ENCODE measurements around the gene BABAM2. TPM values are rescaled to one million over a fixed set of nuclear protein-coding genes. Genes with fewer than 3 reads are reported as not detected.

BABAM2 gene
- total and polyA plus RNA-seq, 2 of the 4 experiments (the other 2 are of a cell fraction) = 20.9 to 23.1 TPM

DNA sequence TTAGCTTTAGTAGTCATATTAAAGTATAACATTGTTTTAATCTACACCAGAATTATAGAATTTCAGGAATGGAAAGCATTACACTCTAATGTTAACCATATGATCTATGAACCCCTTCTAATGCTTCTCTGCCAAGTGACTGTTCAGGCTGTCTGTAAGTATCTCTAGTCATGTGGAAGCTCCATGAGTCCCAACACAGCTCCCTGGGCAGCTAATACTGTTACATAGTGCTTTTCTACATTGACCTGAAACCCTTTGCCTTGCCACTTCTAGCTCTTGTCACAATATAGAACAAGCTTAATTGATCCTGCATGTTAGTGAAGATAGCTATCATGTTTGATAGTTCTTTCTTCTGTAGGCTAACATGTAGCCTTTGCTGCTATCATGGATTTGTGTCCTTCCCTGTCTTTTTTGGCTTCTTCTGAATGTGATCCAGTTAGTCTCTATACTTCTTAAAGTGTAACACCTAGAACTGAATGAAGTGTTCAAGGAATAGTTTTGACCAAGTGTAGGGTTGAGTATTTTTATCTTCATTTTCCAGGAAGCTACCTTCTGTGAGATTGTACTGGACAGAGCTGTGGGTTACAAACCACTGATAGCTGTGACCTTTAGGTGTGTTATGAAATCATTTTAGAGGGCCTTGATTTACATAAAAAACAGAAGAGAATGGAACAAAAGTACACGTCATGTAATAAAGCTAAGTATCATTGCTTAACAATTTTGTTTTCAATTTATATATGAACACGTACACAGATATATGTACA is 23.7 kb downstream of the BABAM2 start:
- Histone ChIP-seq H3K27me3 (ENCODE audit: control insufficient read depth, insufficient read depth, low read length) (no peaks in the 10 kb centered on the region), H3K27ac (ENCODE audit: insufficient read depth, low read length) (no peak overlapping the region), H3K36me3 (ENCODE audit: control insufficient read depth, insufficient read depth, low read length) (no peaks in the 10 kb centered on the region), H3K9me3 (ENCODE audit: control insufficient read depth, insufficient read depth, low read length) (no peaks in the 10 kb centered on the region), H4K91ac (ENCODE audit: insufficient read depth, low read depth, low read length) (no peak overlapping the region), H2BK5ac (ENCODE audit: low read depth, low read length, poor library complexity, severe bottlenecking) (no peak overlapping the region), H3K9ac (ENCODE audit: low read depth, low read length) (no peak overlapping the region), H3K14ac (replicated peaks; ENCODE audit: low read depth, low read length) (no peak overlapping the region), H3K4me2 (ENCODE audit: low read depth, low read length) (no peak overlapping the region), H2AK5ac (ENCODE audit: low read depth, low read length) (no peak overlapping the region), H3K56ac (ENCODE audit: extremely low read depth, insufficient read depth, low read length) (no peak overlapping the region), H3K9me1 (ENCODE audit: insufficient read depth, low read length) (no peaks in the 10 kb centered on the region), H3K4me3 (ENCODE audit: insufficient read depth, low read depth, low read length) (no peak overlapping the region), H2BK20ac (ENCODE audit: low read depth, low read length) (no peak overlapping the region), H3K79me1 (ENCODE audit: low read depth in 1 of 2, low read length in 2 of 2) (peaks cover 3 to 5% of the 10 kb centered on the region in 2 experiments; a peak in 2 of 4 replicates), H3K23ac (ENCODE audit: low read depth, low read length) (no peak overlapping the region), H3K18ac (ENCODE audit: low read depth, low read length) (no peak overlapping the region), H3K4ac (ENCODE audit: low read depth, low read length) (no peak overlapping the region), H2BK15ac (ENCODE audit: low read depth, low read length) (no peak overlapping the region), H4K20me1 (ENCODE audit: insufficient read depth, low read length) (no peaks in the 10 kb centered on the region), H2AFZ (replicated peaks; ENCODE audit: low read length, poor library complexity) (no peak overlapping the region), H2BK120ac (ENCODE audit: low read depth, low read length) (no peak overlapping the region), H3K4me1 (ENCODE audit: control insufficient read depth, insufficient read depth, low read length) (0 out of 2 replicates have a peak, but pooled peaks cover 2% of the 10 kb centered on the region), H4K5ac (ENCODE audit: low read depth, low read length) (no peak overlapping the region), H2AK9ac (replicated peaks; ENCODE audit: low read depth, low read length, poor library complexity) (no peak overlapping the region), H4K8ac (ENCODE audit: low read depth in 2 of 2, low read length in 2 of 2) (no peak overlapping the region)
- ATAC-seq (ENCODE audit: low read depth) (no peak), DNase-seq (peak; percentile 25)
- TF ChIP-seq FOS (IDR thresholded peaks at IDR 0.05; ENCODE audit: low read depth, low read length) (no peak), CEBPB (IDR thresholded peaks at IDR 0.05; ENCODE audit: low read depth, low read length) (no peak)
- TF ChIP-seq, protein P1, sequence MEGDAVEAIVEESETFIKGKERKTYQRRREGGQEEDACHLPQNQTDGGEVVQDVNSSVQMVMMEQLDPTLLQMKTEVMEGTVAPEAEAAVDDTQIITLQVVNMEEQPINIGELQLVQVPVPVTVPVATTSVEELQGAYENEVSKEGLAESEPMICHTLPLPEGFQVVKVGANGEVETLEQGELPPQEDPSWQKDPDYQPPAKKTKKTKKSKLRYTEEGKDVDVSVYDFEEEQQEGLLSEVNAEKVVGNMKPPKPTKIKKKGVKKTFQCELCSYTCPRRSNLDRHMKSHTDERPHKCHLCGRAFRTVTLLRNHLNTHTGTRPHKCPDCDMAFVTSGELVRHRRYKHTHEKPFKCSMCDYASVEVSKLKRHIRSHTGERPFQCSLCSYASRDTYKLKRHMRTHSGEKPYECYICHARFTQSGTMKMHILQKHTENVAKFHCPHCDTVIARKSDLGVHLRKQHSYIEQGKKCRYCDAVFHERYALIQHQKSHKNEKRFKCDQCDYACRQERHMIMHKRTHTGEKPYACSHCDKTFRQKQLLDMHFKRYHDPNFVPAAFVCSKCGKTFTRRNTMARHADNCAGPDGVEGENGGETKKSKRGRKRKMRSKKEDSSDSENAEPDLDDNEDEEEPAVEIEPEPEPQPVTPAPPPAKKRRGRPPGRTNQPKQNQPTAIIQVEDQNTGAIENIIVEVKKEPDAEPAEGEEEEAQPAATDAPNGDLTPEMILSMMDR (conservative IDR thresholded peaks at IDR 0.05; ENCODE audit: low read depth, low read length) = no peak
- intact Hi-C loops (cut with micrococcal nuclease) (no loop called here), dilution Hi-C loops (cut with HindIII; ENCODE audit: low sequenced_read_pairs, unreplicated experiment) (no loop called here), in situ Hi-C loops (cut with MboI; ENCODE audit: low sequenced_read_pairs) (no loop called here)
- BruUV-seq (replicated peaks) = no TSS peak
- CTCF ChIA-PET = interaction anchor here (0.6 kb wide), 1 partner anchor 100 kb away, joined by 3 read pairs; no protein-coding TSS in a partner anchor
- WGBS, 2 experiments (ENCODE audit: extremely low coverage in 2 of 2, insufficient read length in 1 of 2) = no CpG with 5 or more reads among the region's 2 CpGs
- POLR2A ChIA-PET (ENCODE audit: unreplicated experiment) = no interaction called here
